ENCODE measurements around the gene TLNRD1.

TLNRD1 gene

GRCh38 chr15:81002009-81002330 is 1.2 kb downstream of the TLNRD1 start:
- DNase-seq (ENCODE audit: low read depth in 2 of 2): no peak

GRCh38 chr15:81002331-81003096 is 1.8 kb downstream of the TLNRD1 start:
- no peak for DNase-seq (ENCODE audit: low read depth in 2 of 2)

- DNase-seq (ENCODE audit: low read depth in 2 of 2): no peak
Measured at GRCh38 chr15:81003097-81003350, 2.3 kb downstream of the TLNRD1 start.

GRCh38 chr15:81006124-81006523 is 5.4 kb downstream of the TLNRD1 start:
- no peak for DNase-seq (ENCODE audit: low read depth in 2 of 2)

- DNase-seq (ENCODE audit: low read depth in 2 of 2): no peak
Measured at GRCh38 chr15:81007428-81008064, 6.8 kb downstream of the TLNRD1 start.

- DNase-seq (ENCODE audit: low read depth in 2 of 2): no peak
Measured at GRCh38 chr15:81008312-81008711, 7.6 kb downstream of the TLNRD1 start.

GRCh38 chr15:81010086-81010485 is 9.4 kb downstream of the TLNRD1 start:
- no peak for DNase-seq (ENCODE audit: low read depth in 2 of 2)

GRCh38 chr15:81011593-81011992 is 10.9 kb downstream of the TLNRD1 start:
- no peak for DNase-seq (ENCODE audit: low read depth in 2 of 2)

- no peak for DNase-seq (ENCODE audit: low read depth in 2 of 2)
Measured at GRCh38 chr15:81012588-81012987, 11.9 kb downstream of the TLNRD1 start.

GRCh38 chr15:81013396-81013929 is 12.7 kb downstream of the TLNRD1 start:
- DNase-seq (ENCODE audit: low read depth in 2 of 2): no peak

GRCh38 chr15:81014446-81015093 is 13.8 kb downstream of the TLNRD1 start:
- no peak for DNase-seq (ENCODE audit: low read depth in 2 of 2)

- no peak for DNase-seq (ENCODE audit: low read depth in 2 of 2)
Measured at GRCh38 chr15:81015621-81016488, 15.1 kb downstream of the TLNRD1 start.

GRCh38 chr15:81016489-81017068 is 15.9 kb downstream of the TLNRD1 start:
- DNase-seq (ENCODE audit: low read depth in 2 of 2): no peak

- DNase-seq (ENCODE audit: low read depth in 2 of 2): no peak
Measured at GRCh38 chr15:81018197-81018596, 17.5 kb downstream of the TLNRD1 start.

- DNase-seq (ENCODE audit: low read depth in 2 of 2): no peak
Measured at GRCh38 chr15:81021321-81021720, 20.6 kb downstream of the TLNRD1 start.

GRCh38 chr15:81023483-81024264 is 23.0 kb downstream of the TLNRD1 start:
- no peak for DNase-seq (ENCODE audit: low read depth in 2 of 2)

GRCh38 chr15:81024265-81024872 is 23.6 kb downstream of the TLNRD1 start:
- no peak for DNase-seq (ENCODE audit: low read depth in 2 of 2)

- no peak for DNase-seq (ENCODE audit: low read depth in 2 of 2)
Measured at GRCh38 chr15:81024936-81025335, 24.2 kb downstream of the TLNRD1 start.

- no peak for DNase-seq (ENCODE audit: low read depth in 2 of 2)
Measured at GRCh38 chr15:81025721-81026370, 25.1 kb downstream of the TLNRD1 start.

Measured in activated CD8-positive, alpha-beta memory T cell treated with anti-CD3 and anti-CD28 coated beads for 4 hours (primary cell).